CD4-positive, alpha-beta T cell treated with Interleukin-1 beta for 1 hour (primary cell): ENCODE results near the gene ZBTB2.
"Not testable (repeated sequence)": the region's sequence is repeated elsewhere in the genome, so short reads cannot be mapped to it uniquely, and the experiment has no call there.

Experiments used
- DNase-seq, 2 donors: peaks; one replicate each; pipeline ENCODE4 v3.0.0-alpha.2; 2020 to 2022

The ZBTB2 gene

DNA sequence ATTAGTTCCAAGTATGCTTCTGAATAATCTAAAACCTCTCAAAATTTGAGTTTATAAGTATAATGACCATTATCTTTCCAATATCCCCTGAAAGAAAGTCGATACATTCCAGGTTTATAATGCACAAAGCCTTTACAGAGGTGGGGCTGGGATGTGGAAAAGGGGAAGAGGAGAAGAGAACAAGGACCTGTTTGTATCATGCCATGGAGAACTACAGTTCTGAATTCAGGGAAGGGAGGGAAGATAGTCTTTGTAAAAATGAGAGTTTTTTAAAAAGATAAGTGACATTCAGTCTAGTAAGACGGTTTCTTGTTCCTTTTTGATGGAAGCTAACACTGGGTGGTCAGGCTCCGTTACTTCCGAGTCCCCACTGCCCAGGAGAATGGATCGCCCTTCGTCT is 26.1 kb downstream of the ZBTB2 start:
- no peak for DNase-seq

DNA sequence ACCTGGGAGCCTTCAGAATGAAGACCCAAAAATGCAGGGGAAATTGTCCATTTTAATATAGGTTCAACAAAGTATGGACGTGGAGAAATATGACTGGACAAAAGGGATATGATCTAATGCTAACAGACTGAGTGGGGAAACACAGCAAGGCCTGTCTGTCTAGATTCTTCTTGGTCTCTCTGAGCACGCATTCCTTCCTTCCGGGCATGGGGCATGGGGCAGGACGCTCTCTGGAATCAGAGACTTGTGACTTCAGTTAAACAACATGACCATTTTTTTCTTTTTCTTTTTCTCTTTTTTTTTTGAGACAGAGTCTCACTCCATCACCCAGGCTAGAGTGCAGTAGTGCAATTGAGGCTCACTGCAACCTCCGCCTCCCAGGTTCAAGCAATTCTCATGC is 31.9 kb downstream of the ZBTB2 start:
- no peak for DNase-seq

DNA sequence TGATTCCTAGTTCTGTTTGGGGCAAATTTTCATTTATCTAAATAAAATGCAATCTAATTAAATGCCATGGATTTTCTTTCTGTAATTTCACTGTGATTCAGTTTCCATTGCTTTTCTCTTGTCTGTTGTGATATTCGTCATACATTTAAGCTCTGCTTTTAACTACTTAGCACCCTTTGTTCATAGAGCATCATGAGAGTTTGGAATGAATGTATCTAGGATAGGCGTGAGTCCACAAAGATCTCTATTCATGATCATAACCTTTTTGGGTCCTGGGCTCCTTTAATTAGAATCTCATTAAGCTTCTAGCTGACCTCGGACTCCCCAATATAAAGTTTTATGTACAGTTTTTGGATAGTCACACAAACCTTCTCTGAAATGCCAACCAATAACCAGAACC is 32.9 kb downstream of the ZBTB2 start:
- DNase-seq, result no peak

DNA sequence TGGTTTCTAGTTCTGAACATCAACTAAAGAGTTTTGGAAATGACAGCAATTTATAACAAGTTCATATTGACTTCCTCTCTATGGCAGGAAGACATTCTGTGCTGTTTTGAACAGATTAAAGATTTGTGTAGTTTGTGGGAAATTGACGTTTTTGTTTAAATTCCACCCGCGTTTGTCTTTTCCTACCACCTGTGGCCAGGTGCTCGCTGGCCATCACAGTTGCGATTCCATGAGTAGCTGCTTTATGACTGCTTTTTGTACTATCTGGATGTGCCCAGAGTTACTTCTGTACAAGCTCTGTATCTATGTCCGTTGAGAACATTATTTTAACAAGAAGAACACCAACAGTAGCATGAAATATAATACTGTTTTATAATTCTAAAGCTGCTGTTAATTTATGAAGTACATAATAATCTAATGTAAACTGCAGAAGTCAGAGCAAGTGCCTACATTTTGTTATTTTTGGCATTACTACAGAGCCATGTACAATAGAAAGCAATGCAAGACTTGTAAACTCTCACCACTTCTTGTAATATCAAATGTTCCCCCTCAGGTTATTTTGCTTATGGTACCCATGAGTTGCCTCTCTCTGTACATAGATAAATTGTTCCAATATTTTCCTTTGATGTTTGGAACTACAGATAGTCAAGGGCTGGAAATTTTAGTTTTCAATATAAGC is 33.5 kb downstream of the ZBTB2 start:
- DNase-seq, result no peak

DNA sequence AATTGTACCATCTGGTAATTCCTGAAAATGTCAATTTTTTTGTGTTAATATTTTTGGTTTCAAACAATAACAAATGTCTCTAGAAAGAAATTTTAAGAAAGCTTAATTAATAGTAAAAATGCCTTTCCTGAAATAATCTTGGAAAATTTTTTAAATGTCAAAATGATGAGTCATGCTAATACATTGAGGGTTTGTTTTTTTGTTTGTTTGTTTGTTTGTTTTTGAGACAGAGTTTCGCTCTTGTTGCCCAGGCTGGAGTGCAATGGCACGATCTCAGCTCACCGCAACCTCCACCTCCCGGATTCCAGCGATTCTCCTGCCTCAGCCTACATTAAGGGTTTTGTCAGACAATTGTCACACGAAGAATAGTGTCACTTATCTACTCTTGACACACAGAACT is 34.4 kb downstream of the ZBTB2 start:
- not testable (repeated sequence) for DNase-seq

DNA sequence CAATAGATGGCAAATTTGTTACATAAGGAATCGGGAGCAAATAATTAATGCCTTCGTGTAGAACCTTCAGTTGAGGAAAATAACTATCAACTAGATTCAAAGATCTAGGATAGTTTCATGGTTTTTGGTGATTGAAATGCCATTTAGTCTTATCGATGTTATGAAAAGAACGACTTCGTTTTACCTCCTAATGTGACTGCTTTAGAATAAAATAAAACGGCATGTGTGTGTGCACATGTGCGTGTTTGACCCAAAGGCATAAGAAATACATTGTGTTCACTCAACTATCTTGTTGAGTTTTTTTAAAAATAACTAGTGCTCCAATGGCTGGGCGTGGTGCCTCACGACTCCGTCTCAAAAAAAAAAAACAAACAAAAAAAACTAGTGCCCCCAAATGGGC is 37.6 kb downstream of the ZBTB2 start:
- DNase-seq, result no peak

DNA sequence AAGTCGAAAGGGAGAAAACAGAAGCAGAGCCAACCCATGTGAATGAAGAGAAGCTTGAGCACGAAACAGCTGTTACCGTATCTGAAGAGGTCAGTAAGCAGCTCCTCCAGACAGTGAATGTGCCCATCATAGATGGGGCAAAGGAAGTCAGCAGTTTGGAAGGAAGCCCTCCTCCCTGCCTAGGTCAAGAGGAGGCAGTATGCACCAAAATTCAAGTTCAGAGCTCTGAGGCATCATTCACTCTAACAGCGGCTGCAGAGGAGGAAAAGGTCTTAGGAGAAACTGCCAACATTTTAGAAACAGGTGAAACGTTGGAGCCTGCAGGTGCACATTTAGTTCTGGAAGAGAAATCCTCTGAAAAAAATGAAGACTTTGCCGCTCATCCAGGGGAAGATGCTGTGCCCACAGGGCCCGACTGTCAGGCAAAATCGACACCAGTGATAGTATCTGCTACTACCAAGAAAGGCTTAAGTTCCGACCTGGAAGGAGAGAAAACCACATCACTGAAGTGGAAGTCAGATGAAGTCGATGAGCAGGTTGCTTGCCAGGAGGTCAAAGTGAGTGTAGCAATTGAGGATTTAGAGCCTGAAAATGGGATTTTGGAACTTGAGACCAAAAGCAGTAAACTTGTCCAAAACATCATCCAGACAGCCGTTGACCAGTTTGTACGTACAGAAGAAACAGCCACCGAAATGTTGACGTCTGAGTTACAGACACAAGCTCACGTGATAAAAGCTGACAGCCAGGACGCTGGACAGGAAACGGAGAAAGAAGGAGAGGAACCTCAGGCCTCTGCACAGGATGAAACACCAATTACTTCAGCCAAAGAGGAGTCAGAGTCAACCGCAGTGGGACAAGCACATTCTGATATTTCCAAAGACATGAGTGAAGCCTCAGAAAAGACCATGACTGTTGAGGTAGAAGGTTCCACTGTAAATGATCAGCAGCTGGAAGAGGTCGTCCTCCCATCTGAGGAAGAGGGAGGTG is 38.7 kb downstream of the ZBTB2 start:
- no peak for DNase-seq

DNA sequence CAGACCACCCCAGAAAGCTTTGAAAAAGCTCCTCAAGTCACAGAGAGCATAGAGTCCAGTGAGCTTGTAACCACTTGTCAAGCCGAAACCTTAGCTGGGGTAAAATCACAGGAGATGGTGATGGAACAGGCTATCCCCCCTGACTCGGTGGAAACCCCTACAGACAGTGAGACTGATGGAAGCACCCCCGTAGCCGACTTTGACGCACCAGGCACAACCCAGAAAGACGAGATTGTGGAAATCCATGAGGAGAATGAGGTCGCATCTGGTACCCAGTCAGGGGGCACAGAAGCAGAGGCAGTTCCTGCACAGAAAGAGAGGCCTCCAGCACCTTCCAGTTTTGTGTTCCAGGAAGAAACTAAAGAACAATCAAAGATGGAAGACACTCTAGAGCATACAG is 39.6 kb downstream of the ZBTB2 start:
- no peak for DNase-seq

DNA sequence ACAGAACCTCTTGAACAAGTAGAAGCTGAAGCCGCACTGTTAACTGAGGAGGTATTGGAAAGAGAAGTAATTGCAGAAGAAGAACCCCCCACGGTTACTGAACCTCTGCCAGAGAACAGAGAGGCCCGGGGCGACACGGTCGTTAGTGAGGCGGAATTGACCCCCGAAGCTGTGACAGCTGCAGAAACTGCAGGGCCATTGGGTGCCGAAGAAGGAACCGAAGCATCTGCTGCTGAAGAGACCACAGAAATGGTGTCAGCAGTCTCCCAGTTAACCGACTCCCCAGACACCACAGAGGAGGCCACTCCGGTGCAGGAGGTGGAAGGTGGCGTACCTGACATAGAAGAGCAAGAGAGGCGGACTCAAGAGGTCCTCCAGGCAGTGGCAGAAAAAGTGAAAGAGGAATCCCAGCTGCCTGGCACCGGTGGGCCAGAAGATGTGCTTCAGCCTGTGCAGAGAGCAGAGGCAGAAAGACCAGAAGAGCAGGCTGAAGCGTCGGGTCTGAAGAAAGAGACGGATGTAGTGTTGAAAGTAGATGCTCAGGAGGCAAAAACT is 40.1 kb downstream of the ZBTB2 start:
- no peak for DNase-seq

DNA sequence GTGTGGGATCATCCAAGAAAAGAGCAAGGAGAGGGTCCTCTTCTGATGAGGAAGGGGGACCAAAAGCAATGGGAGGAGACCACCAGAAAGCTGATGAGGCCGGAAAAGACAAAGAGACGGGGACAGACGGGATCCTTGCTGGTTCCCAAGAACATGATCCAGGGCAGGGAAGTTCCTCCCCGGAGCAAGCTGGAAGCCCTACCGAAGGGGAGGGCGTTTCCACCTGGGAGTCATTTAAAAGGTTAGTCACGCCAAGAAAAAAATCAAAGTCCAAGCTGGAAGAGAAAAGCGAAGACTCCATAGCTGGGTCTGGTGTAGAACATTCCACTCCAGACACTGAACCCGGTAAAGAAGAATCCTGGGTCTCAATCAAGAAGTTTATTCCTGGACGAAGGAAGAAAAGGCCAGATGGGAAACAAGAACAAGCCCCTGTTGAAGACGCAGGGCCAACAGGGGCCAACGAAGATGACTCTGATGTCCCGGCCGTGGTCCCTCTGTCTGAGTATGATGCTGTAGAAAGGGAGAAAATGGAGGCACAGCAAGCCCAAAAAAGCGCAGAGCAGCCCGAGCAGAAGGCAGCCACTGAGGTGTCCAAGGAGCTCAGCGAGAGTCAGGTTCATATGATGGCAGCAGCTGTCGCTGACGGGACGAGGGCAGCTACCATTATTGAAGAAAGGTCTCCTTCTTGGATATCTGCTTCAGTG is 40.8 kb downstream of the ZBTB2 start:
- no peak for DNase-seq

DNA sequence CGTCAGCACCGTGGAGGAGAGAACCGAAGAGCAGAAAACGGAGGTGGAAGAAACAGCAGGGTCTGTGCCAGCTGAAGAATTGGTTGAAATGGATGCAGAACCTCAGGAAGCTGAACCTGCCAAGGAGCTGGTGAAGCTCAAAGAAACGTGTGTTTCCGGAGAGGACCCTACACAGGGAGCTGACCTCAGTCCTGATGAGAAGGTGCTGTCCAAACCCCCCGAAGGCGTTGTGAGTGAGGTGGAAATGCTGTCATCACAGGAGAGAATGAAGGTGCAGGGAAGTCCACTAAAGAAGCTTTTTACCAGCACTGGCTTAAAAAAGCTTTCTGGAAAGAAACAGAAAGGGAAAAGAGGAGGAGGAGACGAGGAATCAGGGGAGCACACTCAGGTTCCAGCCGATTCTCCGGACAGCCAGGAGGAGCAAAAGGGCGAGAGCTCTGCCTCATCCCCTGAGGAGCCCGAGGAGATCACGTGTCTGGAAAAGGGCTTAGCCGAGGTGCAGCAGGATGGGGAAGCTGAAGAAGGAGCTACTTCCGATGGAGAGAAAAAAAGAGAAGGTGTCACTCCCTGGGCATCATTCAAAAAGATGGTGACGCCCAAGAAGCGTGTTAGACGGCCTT is 41.6 kb downstream of the ZBTB2 start:
- DNase-seq, result no peak

DNA sequence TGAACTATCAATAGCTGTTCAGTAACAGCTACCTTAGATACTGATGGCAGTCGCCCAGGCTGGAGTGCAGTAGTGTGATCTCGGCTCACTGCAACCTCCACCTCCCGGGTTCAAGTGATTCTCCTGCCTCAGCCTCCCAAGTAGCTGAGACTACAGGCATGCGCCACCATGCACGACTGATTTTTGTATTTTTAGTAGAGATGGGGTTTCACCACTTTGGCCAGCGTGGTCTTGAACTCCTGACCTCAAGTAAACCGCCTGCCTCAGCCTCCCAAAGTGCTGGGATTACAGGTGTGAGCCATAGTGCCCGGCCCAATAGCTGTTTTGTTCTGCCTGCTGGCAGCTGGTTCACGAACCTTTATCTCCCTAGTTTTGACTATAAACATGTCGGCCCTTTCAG is 48.6 kb downstream of the ZBTB2 start:
- DNase-seq, result not testable (repeated sequence)

DNA sequence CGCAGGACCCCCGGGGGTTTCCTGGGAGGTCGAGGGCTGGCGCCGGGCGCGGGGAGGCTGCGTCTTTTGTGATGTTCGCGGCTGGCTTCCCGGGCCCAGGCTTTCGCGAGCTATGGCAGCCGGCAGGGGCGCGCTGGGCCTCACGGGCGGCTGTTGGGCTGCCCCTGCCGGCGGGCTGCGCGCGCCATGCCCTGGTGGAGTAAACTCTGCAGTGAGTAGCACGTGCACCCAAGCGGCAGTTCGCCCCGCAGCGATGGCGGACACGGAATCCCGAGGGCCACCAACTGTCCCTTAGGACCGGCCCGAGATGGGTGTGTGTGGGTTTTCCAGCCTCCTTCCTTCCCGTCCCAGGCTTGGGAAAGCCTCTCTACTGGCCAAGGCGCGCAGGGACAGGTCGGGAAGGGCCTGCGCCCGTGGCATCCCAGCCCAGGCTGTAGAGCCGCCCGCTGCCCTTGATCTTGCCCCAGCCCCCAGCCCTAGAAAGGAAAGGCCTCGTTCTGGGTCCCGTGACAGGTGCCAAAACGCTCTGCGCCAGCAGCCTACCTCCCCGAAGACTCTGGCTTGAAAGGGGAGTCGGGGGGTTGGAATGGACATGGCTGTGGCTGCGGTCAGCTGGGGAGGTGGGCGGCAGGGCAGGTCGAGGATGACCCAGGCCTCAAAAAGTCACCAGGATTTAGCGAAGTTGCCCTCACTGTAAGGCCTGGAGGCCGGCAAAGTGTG is 49.7 kb downstream of the ZBTB2 start:
- DNase-seq, result no peak

DNA sequence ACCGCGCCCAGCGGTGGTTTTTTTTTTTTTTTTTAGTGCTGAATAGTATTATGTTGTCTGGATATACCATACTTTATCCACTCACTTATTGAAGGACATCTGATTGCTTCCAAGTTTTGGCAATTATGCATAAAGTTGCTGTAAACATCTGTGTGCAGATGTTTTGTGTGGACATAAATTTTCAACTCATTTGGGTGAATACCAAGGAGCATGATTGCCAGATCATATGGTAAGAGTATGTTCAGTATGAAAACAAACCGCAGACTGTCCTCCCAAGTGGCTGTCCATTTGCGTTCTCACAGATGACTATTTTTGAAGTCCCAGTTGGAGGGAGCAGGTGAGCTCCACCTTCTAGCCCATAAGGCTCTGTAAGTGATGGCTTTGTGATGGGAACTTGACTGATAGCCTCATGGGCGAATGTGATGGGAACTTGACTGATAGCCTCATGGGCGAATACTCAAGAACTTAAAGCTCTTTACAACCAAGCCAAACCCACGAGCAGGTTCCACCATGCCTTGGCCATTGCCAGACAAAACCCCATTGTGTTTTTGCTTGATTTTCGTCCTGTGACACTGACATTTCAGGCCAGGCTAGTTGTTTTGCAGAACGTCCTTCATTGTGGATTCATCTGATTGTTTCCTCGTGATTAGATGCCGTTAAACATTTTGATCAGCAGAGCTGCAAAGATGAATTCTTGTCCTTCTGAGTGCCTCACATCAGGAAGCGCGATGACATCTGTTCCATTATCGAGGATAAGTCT is 51.0 kb downstream of the ZBTB2 start:
- DNase-seq, result no peak

DNA sequence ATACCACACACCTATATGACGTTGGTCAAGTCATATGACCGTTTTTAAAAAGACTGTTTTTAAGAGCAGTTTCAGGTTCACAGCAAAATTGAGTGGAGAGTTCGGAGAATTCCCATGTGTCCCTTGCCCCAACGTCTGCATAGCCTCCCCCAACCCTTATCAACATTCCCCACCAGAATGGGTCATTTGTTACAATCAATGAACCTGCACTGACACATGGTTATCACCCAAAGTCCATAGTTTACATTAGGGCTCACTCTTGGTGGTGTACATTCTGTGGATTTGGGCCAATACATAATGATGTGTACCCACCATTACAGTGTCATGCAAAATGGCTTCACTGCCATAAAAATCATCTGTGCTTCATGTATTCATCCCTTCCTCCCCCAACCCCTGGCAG is 52.0 kb downstream of the ZBTB2 start:
- DNase-seq, result no peak

DNA sequence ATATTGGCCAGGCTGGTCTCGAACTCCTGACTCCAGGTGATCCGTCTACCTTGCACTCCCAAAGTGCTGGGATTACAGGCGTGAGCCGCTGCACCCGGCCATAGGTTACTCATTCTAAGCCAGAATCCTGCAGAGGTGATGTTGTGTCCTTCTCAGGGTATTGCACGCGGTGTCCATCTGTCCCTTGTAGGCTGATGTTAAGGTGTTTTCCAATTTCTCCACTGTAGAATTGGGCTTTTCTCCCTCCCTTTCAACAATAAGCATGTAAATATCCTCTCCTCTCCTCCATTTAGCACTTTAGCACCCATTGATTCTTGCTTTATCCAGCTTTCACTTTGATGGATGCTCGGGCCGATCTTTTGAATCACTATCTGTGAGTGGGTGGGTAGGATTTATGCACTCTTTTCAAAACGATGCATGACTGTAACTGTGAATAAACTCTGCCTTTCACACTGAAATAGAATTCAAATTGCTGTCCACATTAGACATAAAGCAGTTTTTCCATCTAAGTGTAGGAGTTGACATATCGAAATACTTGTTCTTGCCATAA is 52.6 kb downstream of the ZBTB2 start:
- DNase-seq, result no peak

DNA sequence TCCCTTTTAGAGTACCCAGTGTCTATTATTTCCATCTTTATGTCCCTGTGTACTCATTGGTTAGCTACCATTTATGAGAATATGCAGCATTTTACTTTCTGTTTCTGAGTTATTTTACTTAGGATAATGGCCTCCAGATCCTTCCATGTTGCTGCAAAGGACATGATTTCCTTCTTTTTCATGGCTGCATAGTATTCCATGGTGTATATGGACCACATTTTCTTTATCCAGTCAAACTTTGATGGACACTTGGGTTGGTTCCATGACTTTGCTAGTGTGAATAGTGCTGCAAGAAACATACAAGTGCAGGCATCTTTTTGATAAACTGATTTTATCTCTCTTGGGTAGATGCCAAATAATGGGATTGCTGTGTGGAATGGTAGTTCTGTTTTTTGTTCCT is 55.4 kb downstream of the ZBTB2 start:
- no peak for DNase-seq

DNA sequence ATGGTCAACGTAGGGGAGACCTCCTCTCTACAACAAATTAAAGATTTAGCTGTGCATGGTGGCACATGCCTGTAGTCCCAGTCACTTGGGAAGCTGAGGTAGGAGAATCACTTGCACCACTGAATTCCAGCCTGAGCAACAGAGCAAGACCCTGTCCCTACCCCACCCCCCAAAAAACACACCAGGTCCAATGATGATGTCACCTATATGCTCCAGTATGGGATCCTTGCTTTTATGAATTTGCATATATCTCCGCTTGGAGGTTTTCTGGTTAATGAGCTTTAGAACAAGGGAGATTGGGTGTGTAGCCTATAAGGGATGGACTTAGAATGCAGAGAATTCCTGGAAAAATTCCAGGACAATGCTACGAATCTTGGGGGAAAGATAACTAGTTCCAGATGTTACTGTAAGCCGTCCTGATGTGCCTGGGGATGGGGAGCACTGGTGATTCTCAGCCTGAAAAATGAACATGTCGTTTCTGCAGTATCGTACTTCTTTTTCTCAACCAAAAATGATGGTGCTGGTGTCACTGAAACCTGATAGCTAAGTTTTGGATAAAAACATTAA is 61.1 kb downstream of the ZBTB2 start:
- no peak for DNase-seq

DNA sequence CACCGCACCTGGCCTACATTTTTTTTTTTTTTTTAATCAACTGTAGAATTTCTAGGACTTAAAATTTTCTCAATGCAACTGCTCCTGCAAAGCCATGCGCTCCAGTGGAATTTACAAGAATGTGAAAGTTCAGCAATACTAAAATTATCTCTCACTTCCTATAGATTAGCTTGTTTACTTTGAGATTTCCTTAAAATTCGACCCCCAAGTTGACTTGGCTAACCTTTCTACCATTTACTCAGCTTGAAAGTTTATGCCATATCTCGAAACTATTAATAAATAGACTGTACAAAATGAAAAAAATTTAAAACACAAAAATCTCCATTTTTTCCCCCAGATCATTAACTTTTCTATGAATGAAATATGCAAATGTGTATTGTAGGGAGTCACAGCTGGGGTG is 64.3 kb downstream of the ZBTB2 start:
- no peak for DNase-seq

DNA sequence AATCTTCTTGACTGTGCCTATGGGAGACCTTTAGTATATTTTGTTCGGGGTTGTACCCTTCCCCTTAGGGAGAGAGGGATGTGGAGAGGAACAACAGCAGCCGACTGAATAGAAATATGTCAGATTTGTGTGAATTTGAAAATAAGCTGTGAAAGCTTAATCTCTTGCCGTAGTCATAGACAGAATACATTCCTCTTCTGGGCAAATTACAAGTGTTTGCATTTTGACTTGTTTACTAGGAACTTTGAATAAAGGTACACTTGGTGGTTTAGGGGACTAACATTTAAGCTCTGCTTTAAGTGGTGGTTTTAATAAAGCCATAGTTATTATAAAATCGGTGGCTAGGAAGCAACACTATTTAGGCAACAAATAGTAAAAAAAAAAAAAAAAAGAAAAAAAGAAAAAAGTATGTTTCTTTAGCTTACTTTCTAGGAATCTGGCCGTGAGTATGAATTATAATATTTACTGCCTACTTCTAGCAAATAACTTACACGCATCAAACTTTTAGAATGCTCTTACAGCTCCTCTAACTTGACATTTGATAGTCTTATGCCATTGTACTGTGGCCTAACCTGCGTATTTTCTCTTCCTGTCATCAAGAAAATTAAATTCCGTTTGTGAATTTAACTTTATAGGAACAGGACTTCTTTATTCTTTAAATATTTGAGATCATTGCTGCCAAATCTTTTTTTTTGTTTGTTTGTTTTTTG is 65.1 kb downstream of the ZBTB2 start:
- DNase-seq, result no peak
